ENCODE measurements around the gene COX8C. TPM values are rescaled to one million over a fixed set of nuclear protein-coding genes. Genes with fewer than 3 reads are reported as not detected.

Gene COX8C
- total RNA-seq (2022; extraction: Qiagen RNA extraction), result not detected in 5 replicates

GRCh38 chr14:93346926-93347721, at the start of gene COX8C:
Gene COX8C (plus strand): TSS chr14:93347182. CDS start chr14:93347269, 87 bp downstream.

GRCh38 chr14:93332853-93333630, 13.9 kb upstream of the COX8C start, which contains the start of gene BTBD7:
Gene BTBD7 (minus strand): TSS chr14:93333036. CDS start chr14:93296051, 36,985 bp downstream.

Other genes with a start within 250 kb of the COX8C start
- gene ITPK1, start 231.3 kb upstream of the COX8C start, total RNA-seq (2022; extraction: Qiagen RNA extraction), result 55.9 to 68.6 TPM (median 60.3 TPM) in 5 replicates
- 11.5 to 15.5 TPM (median 13.8 TPM) in 5 replicates for gene MOAP1, start 162.3 kb upstream of the COX8C start, total RNA-seq (2022; extraction: Qiagen RNA extraction)
- gene LYSET, start 161.9 kb upstream of the COX8C start, total RNA-seq (2022; extraction: Qiagen RNA extraction), result 30.8 to 36.8 TPM (median 34.0 TPM) in 5 replicates
- gene GON7, start 140.1 kb upstream of the COX8C start, total RNA-seq (2022; extraction: Qiagen RNA extraction), result 14.1 to 16.7 TPM (median 14.7 TPM) in 5 replicates
- 22.4 to 33.7 TPM (median 24.8 TPM) in 5 replicates for gene UBR7, start 139.9 kb upstream of the COX8C start, total RNA-seq (2022; extraction: Qiagen RNA extraction)
- gene BTBD7, start 14.1 kb upstream of the COX8C start, total RNA-seq (2022; extraction: Qiagen RNA extraction), result 10.3 to 13.5 TPM (median 11.6 TPM) in 5 replicates
- 0.01 to 0.02 TPM (median 0.02 TPM) in 3 of 5 replicates, not detected in the others for gene UNC79, start 83.8 kb downstream of the COX8C start, total RNA-seq (2022; extraction: Qiagen RNA extraction)

Data from A549 treated with Hydrocortisone at 1 μM for 4 hours (cell line).